Urothelium cell line (cell line): ENCODE results near the gene NRBP1.

Experiments used
- DNase-seq: peaks from one replicate; pipeline ENCODE4 v3.0.0; 2011; ENCODE audit warnings: low spot score, mixed read lengths
- FAIRE-seq: peaks from 2 replicates; lab custom pipeline; 2011; peaks lifted over from hg19 to GRCh38; lab: Jason Lieb, UNC

NRBP1 gene

GRCh38 chr2:27428213-27428977 lies at the start of gene NRBP1:
Gene NRBP1, plus strand, starts transcription at chr2:27428631. Its CDS starts 4,643 bp downstream, at chr2:27433274.
- FAIRE-seq (peak; percentile 56), DNase-seq (peak; percentile 98)

- DNase-seq (no peak), FAIRE-seq (no peak)
Measured at GRCh38 chr2:27378809-27379290, 49.6 kb upstream of the NRBP1 start.

DNA sequence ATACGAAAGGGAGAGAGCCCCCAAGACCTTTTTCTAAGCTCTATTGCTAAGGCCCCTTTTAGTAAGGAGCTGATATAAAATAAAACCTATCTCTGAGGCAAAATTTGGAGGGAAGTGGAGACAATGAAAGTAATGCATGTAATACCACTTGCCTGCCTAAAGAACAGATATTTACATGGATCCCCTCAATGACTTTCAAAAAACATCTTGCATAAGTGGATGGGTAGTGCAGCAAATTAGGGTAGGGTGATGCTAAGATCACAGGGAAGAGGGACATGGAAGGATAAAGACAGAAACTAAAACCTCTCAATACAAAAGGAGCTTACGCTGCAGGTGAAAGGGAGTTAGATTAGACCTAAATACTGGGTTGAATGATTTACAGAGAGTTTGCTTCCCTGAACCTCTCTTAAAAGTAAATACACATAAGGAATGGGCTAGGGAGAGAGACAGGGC lies 49.0 kb upstream of the NRBP1 start:
- DNase-seq = no peak
- no peak for FAIRE-seq

GRCh38 chr2:27379836-27380625 lies 48.4 kb upstream of the NRBP1 start:
- no peak for FAIRE-seq
- no peak for DNase-seq

GRCh38 chr2:27380626-27381545 lies 47.5 kb upstream of the NRBP1 start, which contains the start of gene ZNF513:
Gene ZNF513, minus strand, starts transcription at chr2:27380734. Its CDS starts 208 bp downstream, at chr2:27380526.
- FAIRE-seq (no peak), DNase-seq (no peak)

GRCh38 chr2:27381577-27382181 lies 46.8 kb upstream of the NRBP1 start:
- FAIRE-seq (peak; percentile 13), DNase-seq (no peak)

GRCh38 chr2:27390822-27391679 lies 37.4 kb upstream of the NRBP1 start:
- FAIRE-seq = no peak
- DNase-seq = no peak

DNA sequence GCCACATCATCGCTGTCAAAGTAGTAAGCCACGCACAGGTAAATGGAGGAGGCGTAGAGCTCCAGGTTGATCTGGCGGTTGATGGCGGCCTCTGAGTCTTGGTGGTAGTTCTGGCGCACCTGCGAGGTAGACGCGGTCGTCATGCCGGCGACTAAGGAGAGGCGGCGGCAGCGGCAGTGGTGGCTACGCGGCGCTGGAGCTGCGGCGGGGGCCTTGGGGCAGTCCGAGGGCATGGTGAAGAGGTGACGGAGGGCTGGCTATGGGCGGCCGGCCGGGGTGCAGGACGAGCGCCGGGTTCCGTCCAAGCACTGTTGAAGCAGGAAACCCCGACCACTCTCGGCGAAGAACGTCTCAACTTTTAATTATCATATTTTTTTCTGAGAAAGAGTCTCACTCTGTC lies 35.2 kb upstream of the NRBP1 start:
- no peak for FAIRE-seq
- no peak for DNase-seq

DNA sequence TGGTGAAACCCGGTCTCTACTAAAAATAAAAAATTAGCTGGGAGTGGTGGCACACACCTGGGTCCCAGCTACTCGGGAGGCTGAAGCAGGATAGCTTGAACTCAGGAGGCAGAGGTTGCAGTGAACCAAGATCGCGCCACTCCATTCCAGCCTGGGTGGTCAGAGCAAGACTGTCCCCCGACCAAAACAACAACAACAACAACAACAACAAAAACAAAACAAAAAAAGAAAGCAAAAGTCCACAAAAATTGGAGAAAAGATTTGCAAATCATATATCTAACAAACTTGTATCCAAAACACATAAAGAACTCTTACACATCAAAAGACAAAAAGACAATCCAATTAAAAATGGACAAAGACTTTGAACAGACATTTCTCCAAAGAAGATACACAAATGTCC lies 29.5 kb upstream of the NRBP1 start:
- DNase-seq (no peak), FAIRE-seq (no peak)

- DNase-seq = no peak
- FAIRE-seq = no peak
Measured at GRCh38 chr2:27400348-27401135, 27.9 kb upstream of the NRBP1 start.

GRCh38 chr2:27407798-27408491 lies 20.5 kb upstream of the NRBP1 start:
- FAIRE-seq = no peak
- peak; percentile 69 for DNase-seq

DNA sequence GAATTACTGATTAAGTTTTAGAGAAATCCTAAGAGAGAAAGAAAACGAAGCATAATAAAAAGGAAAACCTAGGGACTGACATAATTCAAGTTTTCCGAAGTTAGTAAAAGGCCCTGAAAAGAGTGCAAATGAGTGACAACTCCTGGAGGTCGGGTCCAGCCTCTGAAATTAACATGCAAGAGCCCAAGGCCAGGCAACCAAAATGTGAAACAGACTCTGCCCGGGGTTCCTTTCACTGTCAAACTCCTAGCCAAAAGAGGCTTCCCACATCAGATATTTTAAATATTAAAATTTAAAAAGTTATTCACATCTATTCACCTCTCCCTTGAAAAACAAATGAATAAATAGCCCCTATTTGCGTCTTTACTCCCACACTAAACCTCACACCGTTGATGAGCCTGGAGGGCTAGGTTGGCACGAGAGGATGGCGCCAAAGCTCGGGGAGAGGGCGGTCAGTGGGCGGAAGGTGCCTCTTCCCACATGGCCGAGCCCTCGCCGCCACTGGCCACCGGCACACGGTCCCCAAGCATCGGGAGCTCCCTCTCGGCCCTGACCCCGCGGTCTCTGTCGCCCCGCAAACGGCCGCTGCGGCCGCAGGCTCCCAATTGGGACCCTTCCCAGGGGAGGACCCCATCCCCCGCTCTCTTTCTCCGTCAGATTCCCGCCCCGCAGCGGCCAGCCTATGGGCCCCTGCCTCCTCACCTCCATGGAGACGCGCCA lies 19.7 kb upstream of the NRBP1 start:
- FAIRE-seq = no peak
- DNase-seq = peak; percentile 54

- peak; percentile 81 for FAIRE-seq
- DNase-seq = peak; percentile 99
Measured at GRCh38 chr2:27409321-27410073, 18.9 kb upstream of the NRBP1 start, which contains the start of gene PPM1G. Gene PPM1G, minus strand, starts transcription at chr2:27409591. Its CDS starts 169 bp downstream, at chr2:27409422.

- DNase-seq = no peak
- FAIRE-seq = no peak
Measured at GRCh38 chr2:27412419-27413152, 15.8 kb upstream of the NRBP1 start.

DNA sequence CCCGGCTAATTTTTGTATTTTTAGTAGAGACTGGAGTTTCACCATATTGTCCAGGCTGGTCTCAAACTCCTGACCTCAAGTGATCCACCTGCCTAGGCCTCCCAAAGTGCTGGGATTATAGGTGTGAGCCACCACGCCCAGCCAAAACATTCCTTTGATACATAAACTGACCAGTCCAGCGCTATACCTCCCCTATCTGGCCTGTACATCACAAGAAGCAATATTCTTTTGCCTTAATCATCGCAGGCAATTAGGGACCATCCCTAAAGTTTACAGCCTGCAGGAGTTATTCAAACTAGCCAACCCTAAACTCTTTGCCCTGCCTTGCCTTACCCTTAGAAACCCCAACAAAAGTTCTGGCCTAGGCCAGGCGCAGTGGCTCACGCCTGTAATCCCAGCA lies 12.3 kb upstream of the NRBP1 start:
- FAIRE-seq (no peak), DNase-seq (no peak)

DNA sequence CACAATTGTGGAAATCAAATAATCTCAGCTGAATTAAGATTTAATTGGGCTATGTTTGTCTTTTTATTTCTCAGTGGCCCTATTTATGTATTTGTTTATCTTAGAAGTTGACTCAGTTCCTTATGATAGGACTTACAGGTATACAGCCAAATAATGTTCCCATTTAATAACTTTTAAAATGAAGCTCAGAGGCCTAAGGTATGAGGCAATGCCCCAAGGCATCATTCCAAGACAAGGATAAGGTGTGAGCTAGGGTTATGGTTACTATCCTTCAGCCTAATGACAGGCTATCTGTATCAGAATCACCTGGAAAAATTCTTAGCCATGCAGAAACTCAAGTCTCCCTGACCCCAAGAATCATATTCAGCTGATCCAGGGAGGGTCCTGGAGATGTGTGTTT lies 7.4 kb upstream of the NRBP1 start:
- no peak for DNase-seq
- FAIRE-seq = no peak
